ENCODE results near the gene PARP8. TPM values are rescaled to one million over a fixed set of nuclear protein-coding genes. Genes with fewer than 3 reads are reported as not detected.

Gene PARP8
- polyA plus RNA-seq, 1 donor (not counting 4 experiments of a cell fraction or from before 2014, with no cell fraction given) = 29.1 TPM

- Histone ChIP-seq H3K9me1 (ENCODE audit: control insufficient read depth, extremely low read depth, insufficient read depth, low read length) (no peaks in the 10 kb centered on the region), H3K9me3 (ENCODE audit: control insufficient read depth, low read depth, low read length) (no peaks in the 10 kb centered on the region), H3K9ac (ENCODE audit: control insufficient read depth, extremely low read depth, insufficient read depth, low read length) (no peak overlapping the region), H2AFZ (ENCODE audit: control insufficient read depth, low read length) (no peak overlapping the region), H3K4me1 (ENCODE audit: control insufficient read depth, extremely low read depth, insufficient read depth, low read length) (no peaks in the 10 kb centered on the region), H4K20me1 (ENCODE audit: control insufficient read depth, extremely low read depth, insufficient read depth, low read length) (no peaks in the 10 kb centered on the region), H3K27me3 (ENCODE audit: control insufficient read depth, extremely low read depth, insufficient read depth, low read length) (no peaks in the 10 kb centered on the region), H3K36me3 (ENCODE audit: control insufficient read depth in 2 of 2, extremely low read depth in 1 of 2, insufficient read depth in 2 of 2, low read length in 2 of 2) (no peaks in the 10 kb centered on the region), H3K27ac (ENCODE audit: control insufficient read depth, insufficient read depth, low read length) (no peak overlapping the region), H3K79me2 (ENCODE audit: control insufficient read depth, insufficient read depth, low read length) (peaks cover 31% of the 10 kb centered on the region), H3K4me2 (ENCODE audit: control insufficient read depth, extremely low read depth, insufficient read depth, low read depth, low read length) (no peak overlapping the region), H3K4me3 (ENCODE audit: control insufficient read depth in 2 of 3, extremely low read depth in 1 of 3, insufficient read depth in 2 of 3, low read depth in 1 of 3, low read length in 3 of 3) (no peak overlapping the region)
- FAIRE-seq (no peak), DNase-seq (ENCODE audit: low read depth, low spot score) (no peak)
- dilution Hi-C loops (cut with MboI; ENCODE audit: extremely low pct_ligation_motif_present, low sequenced_read_pairs) = no loop called here
- TF ChIP-seq CTCF (optimal IDR thresholded peaks at IDR 0.05 in 1 of 3, IDR thresholded peaks at IDR 0.05 in 1 of 3, conservative IDR thresholded peaks at IDR 0.05 in 1 of 3; ENCODE audit: extremely low read depth in 1 of 3, insufficient read depth in 2 of 3, low read length in 3 of 3) (no peak), EZH2 (IDR thresholded peaks at IDR 0.05; ENCODE audit: low read length) (no peak)
Measured at GRCh38 chr5:50715001-50715400, 48.6 kb downstream of the PARP8 start.

GRCh38 chr5:50716134-50716533, 49.7 kb downstream of the PARP8 start:
- Histone ChIP-seq H3K9me1 (ENCODE audit: control insufficient read depth, extremely low read depth, insufficient read depth, low read length) (no peaks in the 10 kb centered on the region), H3K79me2 (ENCODE audit: control insufficient read depth, insufficient read depth, low read length) (peaks cover 31% of the 10 kb centered on the region), H3K36me3 (ENCODE audit: control insufficient read depth in 2 of 2, extremely low read depth in 1 of 2, insufficient read depth in 2 of 2, low read length in 2 of 2) (no peaks in the 10 kb centered on the region), H3K27me3 (ENCODE audit: control insufficient read depth, extremely low read depth, insufficient read depth, low read length) (no peaks in the 10 kb centered on the region), H4K20me1 (ENCODE audit: control insufficient read depth, extremely low read depth, insufficient read depth, low read length) (no peaks in the 10 kb centered on the region), H3K27ac (ENCODE audit: control insufficient read depth, insufficient read depth, low read length) (no peak overlapping the region), H2AFZ (ENCODE audit: control insufficient read depth, low read length) (no peak overlapping the region), H3K4me1 (ENCODE audit: control insufficient read depth, extremely low read depth, insufficient read depth, low read length) (peaks cover under 1% of the 10 kb centered on the region), H3K4me2 (ENCODE audit: control insufficient read depth, extremely low read depth, insufficient read depth, low read depth, low read length) (no peak overlapping the region), H3K9ac (ENCODE audit: control insufficient read depth, extremely low read depth, insufficient read depth, low read length) (no peak overlapping the region), H3K4me3 (ENCODE audit: control insufficient read depth in 2 of 3, extremely low read depth in 1 of 3, insufficient read depth in 2 of 3, low read depth in 1 of 3, low read length in 3 of 3) (no peak overlapping the region), H3K9me3 (ENCODE audit: control insufficient read depth, low read depth, low read length) (no peaks in the 10 kb centered on the region)
- FAIRE-seq = no peak
- no peak for TF ChIP-seq EZH2 (IDR thresholded peaks at IDR 0.05; ENCODE audit: low read length)
- no peak for TF ChIP-seq CTCF (optimal IDR thresholded peaks at IDR 0.05 in 1 of 3, IDR thresholded peaks at IDR 0.05 in 1 of 3, conservative IDR thresholded peaks at IDR 0.05 in 1 of 3; ENCODE audit: extremely low read depth in 1 of 3, insufficient read depth in 2 of 3, low read length in 3 of 3)
- dilution Hi-C loops (cut with MboI; ENCODE audit: extremely low pct_ligation_motif_present, low sequenced_read_pairs) = no loop called here
- no peak for DNase-seq (ENCODE audit: low read depth, low spot score)
